Vagina (tissue), 2 donors: Measurements from ENCODE around the gene CCDC82.

Source experiments
- CTCF ChIP-seq, 3 experiments: fragments of 450-650 bp in 2 of 3; fragments of 200-600 bp in 1 of 3; sonication (generic) in 1 of 3; IDR thresholded peaks; one replicate each; pipeline ENCODE4 v1.5.1; 2017 to 2019; ENCODE audit warnings: antibody characterized with exemption in 3 of 3, mild to moderate bottlenecking in 2 of 3, moderate library complexity in 2 of 3
- POLR2A ChIP-seq, 2 donors: fragments of 450-650 bp; IDR thresholded peaks; one replicate each; pipeline ENCODE4 v1.6.1; 2017; ENCODE audit warnings: antibody characterized with exemption in 2 of 2, mild to moderate bottlenecking in 2 of 2, moderate library complexity in 2 of 2
- POLR2AphosphoS5 ChIP-seq, 2 donors: sonication (generic); formaldehyde crosslinking; IDR thresholded peaks; one replicate each; pipeline ENCODE4 v1.9.0; 2017; ENCODE audit warnings: antibody characterized with exemption in 2 of 2, mild to moderate bottlenecking in 2 of 2, low read depth in 1 of 2; ENCODE audit not compliant: insufficient read depth in 1 of 2

- TF ChIP-seq CTCF (IDR thresholded peaks at IDR 0.05) (no peak), POLR2AphosphoS5 (IDR thresholded peaks at IDR 0.05; ENCODE audit: insufficient read depth in 1 of 2, low read depth in 1 of 2) (peak in 1 of 2 donors; percentile 58), POLR2A (IDR thresholded peaks at IDR 0.05) (no peak)
Observed at GRCh38 chr11:96307776-96308140, 82.0 kb downstream of the CCDC82 start.
